Keratinocyte (primary cell): ENCODE measurements around the gene BAZ1A.

Source experiments
- CTCF ChIP-seq, 3 experiments: IDR thresholded peaks in 1 of 3; conservative IDR thresholded peaks in 1 of 3; optimal IDR thresholded peaks in 1 of 3; 2 replicates in 2 of 3; 3 replicates in 1 of 3; pipeline versions ENCODE3 to v1.5.1; 2011; ENCODE audit warnings: low read length in 3 of 3, mild to moderate bottlenecking in 3 of 3, moderate library complexity in 2 of 3, control low read depth in 1 of 3, inconsistent platforms in 1 of 3; ENCODE audit not compliant: insufficient read depth in 2 of 3; ENCODE audit errors: extremely low read depth in 1 of 3
- EZH2 ChIP-seq: IDR thresholded peaks from one replicate; pipeline ENCODE4 v1.6.1; 2012; ENCODE audit warnings: inconsistent platforms, mild to moderate bottlenecking, low read length, moderate library complexity

DNA sequence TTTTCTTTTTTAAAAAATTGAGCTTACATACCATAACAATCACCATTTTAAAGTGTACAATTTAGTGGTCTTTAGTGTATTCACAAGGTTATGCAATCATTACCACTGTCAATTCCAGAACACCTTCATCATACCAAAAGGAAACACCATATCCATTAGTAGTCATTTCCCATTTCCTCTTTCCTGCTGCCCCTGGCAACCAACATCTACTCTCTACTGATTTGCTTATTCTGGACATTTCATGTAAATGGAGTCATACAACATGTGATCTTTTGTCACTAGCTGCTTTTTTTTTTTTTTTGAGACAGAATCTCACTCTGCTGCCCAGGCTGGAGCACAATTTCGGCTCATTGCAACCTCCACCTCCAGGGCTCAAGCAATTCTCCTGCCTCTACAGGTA, 93.9 kb downstream of the BAZ1A start:
- TF ChIP-seq CTCF (optimal IDR thresholded peaks at IDR 0.05 in 1 of 3, IDR thresholded peaks at IDR 0.05 in 1 of 3, conservative IDR thresholded peaks at IDR 0.05 in 1 of 3; ENCODE audit: extremely low read depth in 1 of 3, insufficient read depth in 2 of 3, low read length in 3 of 3) (no peak), EZH2 (no peak)
